HG03469 (cell line): ENCODE measurements around the gene GPX4.

Experiments used
- ATAC-seq: cut with Tn5 transposase; IDR thresholded peaks from one replicate; pipeline ENCODE4 v1.9.1; 2021; ENCODE audit warnings: mild to moderate bottlenecking, moderate library complexity, moderate number of reproducible peaks; ENCODE audit not compliant: unreplicated experiment

GPX4 gene

DNA sequence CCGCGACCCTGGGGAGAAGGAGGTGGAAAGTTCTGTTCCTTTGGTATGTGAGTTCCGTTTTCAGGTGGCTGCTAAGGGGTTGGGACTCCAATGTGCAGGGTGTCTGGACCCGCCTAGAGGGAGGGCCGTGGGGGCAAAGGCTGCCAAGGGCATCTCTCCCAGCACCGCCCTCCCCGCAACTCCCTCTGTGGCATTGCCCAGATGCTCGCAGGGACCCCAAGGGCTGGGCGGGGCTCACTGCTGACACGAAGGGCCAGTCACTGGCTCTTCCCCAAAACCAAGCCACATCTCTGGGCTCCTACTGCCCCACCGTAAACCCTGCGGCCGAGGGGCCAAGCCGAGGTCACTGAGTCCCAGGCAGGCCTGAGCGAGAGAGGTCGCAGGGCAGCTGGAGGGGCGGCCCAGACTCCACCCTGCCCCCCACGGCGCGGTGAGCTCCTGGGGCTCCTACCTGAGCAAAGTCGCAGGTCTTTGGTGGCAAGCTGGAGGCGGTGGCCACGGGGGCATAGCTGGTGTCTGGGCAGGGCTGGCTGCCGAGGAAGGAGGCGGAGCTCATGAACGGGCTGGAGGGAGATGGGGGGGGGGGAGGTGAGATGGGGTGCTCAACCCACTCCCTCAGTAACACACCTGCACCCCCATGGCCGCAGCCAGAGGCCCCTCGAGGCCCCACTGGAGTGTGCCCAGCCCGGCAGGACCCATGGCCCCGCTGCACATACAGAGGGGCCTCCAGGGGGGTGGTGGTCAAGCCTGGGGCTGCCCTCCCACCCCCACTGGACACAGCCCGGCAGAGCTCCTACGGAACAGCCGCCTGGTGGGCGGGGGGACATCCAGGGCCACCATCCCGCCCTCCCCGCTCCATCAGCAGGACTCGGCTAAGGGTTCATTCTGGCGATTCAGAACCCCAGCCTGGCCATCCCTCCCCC lies 43.3 kb downstream of the GPX4 start:
- no peak for ATAC-seq

DNA sequence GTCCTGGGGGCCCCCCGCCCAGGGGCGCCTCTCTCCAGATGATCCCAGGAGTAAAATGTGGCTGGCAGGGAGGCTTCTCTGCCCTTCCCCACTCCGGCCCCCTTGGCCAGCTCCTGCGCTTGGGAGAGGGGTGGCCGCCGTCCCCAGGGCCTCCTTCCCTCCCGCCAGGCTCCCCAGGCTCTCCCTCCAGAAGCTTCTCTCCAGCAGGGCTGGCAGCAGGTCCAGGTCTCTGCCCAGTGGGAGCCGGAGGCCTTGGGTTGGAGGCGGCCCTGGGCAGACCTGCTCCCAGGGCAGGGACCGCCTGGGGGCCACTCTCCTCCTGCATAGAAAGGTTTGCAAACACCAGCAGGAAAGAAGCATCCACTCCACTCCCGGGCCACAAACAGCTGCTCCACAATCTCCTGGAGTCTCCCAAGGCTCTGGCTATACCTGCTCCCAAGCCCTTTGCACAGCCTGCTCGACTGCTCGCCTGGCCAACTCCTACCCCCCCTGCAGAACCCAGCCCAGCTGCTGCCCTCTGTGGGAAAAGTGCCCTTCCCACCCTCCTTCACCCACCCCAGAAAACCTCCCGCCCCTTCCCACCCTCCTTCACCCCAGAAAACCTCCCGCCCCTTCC lies 44.2 kb downstream of the GPX4 start:
- no peak for ATAC-seq

DNA sequence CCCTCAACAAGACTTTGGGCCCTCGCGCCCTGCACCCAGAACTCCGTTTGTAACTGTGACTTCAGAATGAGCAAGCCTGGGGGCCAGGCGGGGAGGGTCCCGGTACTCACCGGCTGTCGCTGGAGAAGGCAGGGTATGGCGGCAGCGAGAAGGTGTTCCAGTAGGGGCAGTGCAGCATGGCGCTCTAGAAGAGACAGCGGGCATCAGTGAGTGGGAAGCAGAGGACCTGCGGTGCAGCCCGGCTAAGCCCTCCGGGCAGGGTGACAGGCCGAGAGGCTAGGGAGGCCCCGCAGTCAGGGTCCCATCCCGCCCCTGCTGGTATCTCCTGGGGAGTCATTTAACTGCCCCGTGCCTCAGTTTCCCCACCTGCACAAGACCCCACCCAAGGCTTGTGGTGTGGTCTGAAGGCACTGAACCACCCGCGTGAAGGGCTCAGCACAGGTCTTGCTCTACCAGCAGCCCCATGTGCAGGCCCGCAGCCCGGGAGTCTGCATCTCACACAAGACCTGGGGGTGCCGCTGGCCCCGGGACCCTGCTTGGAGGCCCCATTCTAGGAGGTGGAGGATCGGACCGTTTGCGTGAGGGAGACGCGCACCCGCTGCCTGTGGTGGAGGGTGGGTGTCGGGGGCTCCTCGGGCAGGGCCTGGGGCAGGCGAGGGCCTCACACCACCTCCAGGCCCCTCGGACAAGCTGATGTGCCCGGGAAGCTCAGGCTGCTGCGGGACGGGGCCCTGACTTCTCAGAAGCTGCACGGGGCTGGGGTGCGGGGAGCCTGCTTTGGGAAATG lies 45.7 kb downstream of the GPX4 start:
- no peak for ATAC-seq

DNA sequence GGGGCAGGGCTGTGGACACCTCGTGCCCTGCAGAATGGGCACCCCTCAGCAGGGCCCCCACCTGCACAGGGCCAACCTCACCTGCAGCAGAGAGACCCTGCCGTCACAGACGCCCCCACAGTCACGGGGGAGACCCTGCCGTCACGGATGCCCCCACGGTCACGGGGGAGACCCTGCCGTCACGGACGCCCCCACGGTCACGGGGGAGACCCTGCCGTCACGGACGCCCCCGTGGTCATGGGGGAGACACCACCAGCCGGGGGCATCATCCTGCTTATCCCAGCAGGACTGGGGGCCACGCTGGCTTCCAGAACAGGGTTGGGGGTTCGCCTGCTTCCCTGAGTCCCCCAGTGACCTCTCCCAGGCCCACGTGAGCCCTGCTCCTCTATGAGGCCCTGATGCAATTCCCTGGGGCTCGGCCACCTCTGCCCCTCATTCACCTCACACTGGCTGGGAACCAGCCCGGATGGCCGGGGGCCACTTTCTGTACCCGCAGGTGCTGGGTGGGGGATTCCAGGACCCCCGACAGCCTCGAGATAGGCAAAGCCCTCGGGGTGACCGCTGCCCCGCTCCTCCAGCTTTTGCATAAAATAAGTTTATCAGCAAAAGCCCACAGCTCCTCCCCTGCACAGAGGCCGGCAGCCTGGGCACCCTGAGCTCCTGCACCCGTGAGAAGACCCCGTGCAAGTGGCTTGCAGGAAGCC lies 46.7 kb downstream of the GPX4 start:
- no peak for ATAC-seq

DNA sequence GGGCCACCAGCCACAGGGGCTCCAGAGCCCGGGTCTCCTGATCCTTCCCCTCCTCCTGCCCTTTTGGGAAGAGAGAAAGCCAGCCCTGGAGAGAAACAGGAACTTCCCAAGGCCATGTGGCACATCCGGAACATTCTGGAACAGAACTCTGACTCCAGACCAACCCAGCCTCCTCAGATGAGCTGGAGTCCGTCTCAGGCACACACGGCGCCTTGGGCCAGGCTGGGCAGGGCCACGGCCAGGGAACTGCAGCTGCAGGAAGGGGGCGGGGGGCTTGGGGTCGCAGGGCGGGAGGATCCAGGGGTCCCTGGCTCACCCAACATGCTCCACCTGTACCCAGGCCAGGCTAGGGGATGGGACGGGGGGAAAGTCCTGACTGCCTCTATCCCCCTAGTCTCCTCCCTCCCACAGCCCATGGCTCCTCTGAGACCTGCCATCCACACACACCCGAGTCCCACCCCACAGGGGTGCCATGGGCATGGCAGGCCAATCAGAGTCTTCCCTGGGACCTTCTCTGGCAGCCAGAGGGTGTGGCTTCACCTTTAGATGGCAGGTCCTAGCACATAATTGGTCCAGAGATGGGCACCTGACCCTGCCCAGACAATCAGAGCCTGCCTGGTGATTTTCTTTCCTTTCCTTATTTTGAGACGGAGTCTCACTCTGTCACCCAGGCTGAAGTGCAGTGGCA lies 47.4 kb downstream of the GPX4 start:
- ATAC-seq = no peak

DNA sequence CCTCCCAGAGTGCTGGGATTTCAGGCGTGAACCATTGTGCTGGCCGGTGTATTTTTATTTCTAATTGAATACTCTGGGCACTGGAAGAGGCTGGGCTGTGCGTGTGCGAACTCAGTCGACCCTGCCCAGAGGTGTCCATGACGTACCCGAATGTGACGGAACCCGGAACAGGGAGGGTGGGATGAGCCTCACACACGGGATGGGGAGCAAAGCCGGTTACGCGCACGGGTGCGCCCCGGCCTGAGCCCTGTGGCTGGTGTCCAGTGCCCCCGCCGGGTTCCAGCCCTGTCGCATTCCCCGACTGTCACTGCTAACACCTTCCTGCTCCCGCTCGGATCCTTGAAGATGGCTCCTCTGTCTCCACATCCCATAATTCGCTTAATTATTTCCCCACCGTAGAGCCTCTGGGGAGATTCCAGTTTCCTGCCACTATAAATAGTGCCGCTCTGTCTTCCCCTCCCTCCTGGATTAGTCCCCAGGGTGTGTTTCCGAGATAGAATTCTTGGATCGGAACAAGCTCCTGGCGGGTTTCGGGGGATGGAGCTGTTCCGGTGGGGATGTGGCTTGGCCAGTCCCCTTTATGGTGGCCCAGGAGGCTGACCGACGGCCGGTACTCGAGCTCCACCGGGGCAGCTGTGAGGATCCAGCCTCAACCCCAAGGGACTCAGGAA lies 48.3 kb downstream of the GPX4 start:
- ATAC-seq = no peak

DNA sequence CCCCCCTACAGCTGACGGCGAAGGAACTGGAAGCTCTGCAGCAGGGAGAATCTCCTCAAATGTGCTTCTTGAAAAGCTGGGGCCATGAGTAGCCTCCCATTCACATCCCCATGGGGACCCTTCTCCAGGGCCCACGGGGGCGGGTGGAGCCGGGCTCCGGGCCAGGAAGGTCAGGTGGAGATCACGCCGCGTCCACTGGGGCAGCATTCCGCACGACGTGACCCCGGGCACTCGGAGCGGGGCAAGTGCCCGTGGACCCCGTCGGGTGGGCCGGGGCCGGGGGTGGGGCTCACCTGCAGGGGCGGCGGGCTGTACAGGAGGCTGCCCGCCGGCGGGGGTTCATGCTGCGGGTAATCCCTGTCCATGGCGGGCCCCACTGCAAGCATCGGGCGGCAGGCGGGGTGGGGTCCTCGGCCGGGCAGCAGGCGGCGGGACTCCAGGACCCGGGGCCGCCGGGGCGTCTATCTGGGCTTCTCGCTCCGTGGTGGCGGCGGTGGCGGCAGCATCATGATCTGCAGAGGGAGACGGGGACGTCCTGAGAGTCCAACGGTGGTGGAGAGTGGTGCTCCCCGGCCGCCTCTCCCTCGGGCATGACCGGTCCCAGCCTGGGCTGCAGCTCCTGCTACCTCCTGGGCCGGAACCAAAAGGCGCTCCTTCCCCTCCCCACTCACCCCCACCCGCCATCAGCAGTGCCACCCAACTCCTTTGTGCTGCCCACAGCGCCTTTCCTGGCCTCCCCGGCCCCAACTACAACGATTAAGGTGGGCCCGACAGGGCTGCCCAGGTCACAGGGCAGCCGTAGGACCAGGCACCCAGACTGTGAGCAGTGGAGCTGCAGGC lies 50.3 kb downstream of the GPX4 start:
- no peak for ATAC-seq

DNA sequence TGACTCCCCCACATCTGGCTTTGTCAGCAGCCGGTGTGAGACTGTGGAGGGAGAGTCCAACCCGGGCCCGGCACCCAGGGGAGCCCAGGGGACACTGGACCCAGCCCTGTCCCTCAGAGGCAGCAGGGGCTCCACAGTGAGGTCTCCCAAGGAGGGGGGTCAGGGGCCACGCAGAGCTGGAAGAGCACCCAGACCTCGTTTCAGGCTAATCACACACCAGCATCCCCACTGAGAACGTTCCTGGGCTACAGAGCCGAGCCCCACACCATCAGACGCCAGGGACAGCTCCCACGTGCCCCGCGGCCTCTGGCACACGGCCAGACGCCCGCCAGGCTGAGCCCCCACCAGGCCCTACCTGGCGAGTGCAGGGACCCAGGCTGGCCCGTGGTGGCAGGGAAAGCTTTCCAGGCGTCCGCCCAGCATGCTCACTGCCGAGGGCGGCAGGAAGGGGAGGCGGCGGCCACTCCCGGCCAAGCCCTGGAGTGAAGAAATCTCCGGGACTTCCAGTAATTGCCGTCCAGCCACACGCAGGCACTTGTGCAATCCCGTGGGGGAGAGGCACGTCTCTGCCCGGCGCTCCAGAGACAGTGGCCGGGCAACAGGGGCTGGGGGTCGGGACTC lies 51.0 kb downstream of the GPX4 start:
- no peak for ATAC-seq

DNA sequence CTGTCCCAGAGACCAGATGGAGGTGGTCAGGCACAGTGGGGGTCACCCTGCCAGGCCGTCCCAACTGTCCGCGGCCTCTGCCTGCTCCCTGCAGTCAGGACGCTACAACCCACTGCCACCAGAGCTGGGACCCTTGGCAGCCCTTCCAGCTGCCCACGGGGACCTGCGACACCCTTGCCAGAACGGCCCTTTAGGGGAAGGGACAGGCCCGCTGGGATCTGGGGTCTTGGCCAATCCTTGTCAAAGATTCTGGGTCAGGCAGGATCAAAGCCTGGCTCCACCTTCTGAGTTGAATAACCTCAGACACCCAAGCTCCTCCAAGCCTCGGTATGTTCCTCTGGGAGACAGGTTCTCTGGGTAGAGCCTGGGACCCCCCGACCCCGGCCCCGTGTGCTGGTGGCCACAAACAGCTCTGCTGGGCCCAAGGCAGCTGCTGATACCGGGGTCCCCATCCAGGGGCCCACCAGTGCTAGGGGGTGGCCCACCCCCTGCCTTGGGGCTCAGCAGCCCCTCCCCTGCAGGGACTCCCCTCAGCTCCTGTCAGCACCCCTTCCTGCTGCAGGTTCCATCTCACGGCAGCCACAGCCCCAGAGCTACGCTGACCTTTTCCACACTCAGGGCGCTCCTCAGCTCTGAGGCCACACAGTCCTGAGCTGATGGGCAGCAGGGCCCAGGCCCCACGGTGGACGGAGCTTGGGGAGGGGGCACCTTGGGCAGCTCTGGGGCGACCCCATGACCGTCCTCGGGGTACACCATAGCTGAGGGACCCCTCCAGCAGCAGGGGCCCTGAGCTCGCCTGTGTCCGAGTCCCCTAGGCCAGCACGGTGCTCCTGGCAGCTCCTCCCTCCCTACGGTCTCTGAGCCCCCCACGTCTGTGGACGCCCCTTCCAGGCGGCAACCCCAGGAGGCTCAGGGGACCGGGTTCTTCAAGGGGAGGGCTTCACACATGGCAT lies 51.8 kb downstream of the GPX4 start:
- ATAC-seq = no peak
